ENCODE measurements around the gene SMG6.
A peak's percentile ranks its signal among the peaks of the same experiment; 100 is the strongest.
"Not testable (repeated sequence)": the region's sequence is repeated elsewhere in the genome, so short reads cannot be mapped to it uniquely, and the experiment has no call there.

The SMG6 gene

GRCh38 chr17:2303204-2304188, at the start of gene SMG6, which contains the start of gene SRR:
TSS of gene SMG6 (minus strand) at chr17:2303785. CDS start at chr17:2303720, 65 bp downstream.
TSS of gene SRR (plus strand) at chr17:2303950. CDS start at chr17:2315561, 11,611 bp downstream.
- FAIRE-seq, result peak; percentile 67
- DNase-seq (ENCODE audit: extremely low spot score, insufficient read length, low read depth), result peak; percentile 98

DNA sequence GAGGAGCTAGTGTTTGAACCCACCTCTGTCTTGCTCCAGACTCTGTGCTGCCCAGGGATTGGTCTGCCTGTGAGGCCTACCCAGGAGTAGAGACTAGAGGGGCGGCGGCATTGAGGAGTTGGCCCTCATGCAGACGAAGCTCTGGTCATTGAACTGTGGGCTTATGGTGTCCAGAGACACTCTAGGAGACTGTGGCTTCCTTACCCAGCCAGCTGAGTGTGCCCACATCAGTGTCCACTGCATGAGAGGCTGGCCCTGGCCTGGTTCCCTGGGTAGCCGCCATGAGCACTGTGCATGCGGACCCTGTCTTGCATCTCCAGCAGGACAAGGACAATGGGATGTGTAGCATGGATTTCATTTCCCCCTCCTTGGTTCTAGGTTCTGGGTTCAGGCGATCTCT, 47.7 kb upstream of the SMG6 start:
- FAIRE-seq (no peak), DNase-seq (ENCODE audit: extremely low spot score, insufficient read length, low read depth) (no peak)

- DNase-seq (ENCODE audit: extremely low spot score, insufficient read length, low read depth) (no peak), FAIRE-seq (no peak)
Measured at GRCh38 chr17:2347805-2348685, 44.5 kb upstream of the SMG6 start.

DNA sequence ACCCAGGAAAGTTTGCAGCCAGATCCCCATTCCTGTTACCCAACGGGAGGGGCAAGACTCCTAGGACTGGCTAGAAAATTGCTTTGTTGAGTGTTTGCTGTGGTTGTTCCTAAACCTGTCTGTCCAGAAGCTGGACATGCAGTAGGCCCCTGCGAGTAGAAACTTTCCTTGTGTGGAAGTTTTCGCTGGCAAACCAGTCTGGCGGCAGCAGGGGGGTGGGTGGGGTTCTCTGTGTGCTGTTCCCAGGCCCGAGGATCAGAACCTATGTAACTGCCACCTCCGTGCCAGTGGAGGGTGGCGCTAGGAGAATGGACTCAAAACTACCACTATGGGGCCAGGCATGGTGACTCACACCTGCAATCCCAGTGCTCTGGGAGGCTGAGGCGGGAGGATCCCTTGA, 42.9 kb upstream of the SMG6 start:
- FAIRE-seq (no peak), DNase-seq (ENCODE audit: extremely low spot score, insufficient read length, low read depth) (no peak)

- DNase-seq (ENCODE audit: extremely low spot score, insufficient read length, low read depth), result no peak
- FAIRE-seq, result no peak
Measured at GRCh38 chr17:2344528-2344927, 40.9 kb upstream of the SMG6 start.

- DNase-seq (ENCODE audit: extremely low spot score, insufficient read length, low read depth) (no peak), FAIRE-seq (no peak)
Measured at GRCh38 chr17:2343421-2343820, 39.8 kb upstream of the SMG6 start.

GRCh38 chr17:2338315-2338657, 34.7 kb upstream of the SMG6 start:
- DNase-seq (ENCODE audit: extremely low spot score, insufficient read length, low read depth) (no peak), FAIRE-seq (no peak)

GRCh38 chr17:2337544-2338314, 34.1 kb upstream of the SMG6 start:
- peak; percentile 36 for DNase-seq (ENCODE audit: extremely low spot score, insufficient read length, low read depth)
- FAIRE-seq, result peak; percentile 36

DNA sequence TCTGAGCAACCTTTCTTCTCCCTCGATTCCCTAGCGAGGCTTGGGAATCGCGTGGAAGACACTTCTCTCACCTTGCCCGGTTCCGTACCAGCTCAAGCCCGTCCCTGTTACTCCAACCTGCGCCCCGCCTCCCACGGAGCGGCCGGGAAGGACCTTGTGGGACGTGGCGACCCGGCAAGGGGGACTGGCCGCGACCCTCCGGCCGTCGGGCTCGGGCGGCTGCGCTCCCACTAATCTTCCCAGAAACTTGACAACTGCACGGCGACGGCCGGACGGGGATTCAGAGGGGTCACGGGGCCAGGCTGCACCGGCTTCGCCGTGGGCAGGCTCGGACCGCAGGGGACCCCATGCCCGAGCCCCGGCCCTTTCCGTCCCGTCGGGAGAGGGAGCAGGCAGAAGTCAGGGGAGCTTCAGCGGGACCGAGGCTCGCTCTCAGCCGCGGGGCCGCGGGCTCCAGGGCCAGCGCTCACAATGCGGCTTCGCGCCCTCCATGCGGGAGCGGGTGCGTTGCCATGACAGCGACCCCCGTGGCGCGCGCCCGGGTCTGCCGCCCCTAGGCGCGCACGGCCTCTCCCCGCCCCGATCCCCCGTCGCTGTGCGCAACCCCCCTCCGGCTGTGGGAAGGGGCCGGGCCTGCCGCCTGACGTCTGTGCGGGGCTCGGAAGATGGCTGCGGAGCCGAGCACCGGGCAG, 33.4 kb upstream of the SMG6 start, which contains the start of gene SGSM2:
Gene SGSM2, plus strand, starts transcription at position 650 of the 692 bp plus-strand sequence. CDS start 188 bp downstream, outside the sequence.
- peak; percentile 60 for DNase-seq (ENCODE audit: extremely low spot score, insufficient read length, low read depth)
- FAIRE-seq, result peak; percentile 9

DNA sequence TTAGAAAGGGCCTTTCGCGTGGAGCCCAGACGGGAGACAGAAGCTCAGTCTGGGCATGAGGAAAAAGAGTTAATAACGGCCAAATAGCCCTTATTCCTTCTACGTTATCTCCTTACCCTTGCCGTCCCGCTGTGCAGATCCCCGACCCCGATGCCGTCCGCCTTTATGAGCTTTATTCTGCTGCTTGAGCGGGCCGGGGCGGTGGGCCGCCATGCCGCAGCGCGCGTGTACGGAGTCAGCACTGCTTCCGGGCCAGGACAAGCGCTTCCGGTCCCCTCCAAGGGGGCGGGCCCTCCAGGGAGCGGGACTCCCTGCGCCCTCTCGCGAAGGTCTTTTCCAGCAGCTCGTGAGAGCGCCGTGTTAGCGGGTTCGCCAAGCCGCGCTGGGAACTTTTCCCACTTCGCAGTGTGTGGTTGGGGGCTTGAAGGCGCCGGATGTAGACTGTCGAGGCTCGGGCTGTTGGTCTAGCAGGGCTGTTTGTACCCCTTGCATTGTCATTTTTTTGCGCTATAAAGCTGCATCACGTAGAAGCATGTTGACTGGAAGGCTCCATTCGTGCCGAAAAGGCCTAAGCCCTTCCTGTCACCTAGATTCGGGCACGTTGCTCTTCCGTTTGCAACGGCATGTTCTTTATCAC, 32.7 kb upstream of the SMG6 start, which contains the start of gene TSR1:
Gene TSR1, minus strand, starts transcription at position 243 of the 637 bp plus-strand sequence. Its CDS starts 30 bp downstream, at position 213.
- FAIRE-seq (peak; percentile 95), DNase-seq (ENCODE audit: extremely low spot score, insufficient read length, low read depth) (peak; percentile 97)

GRCh38 chr17:2335726-2336214, 32.2 kb upstream of the SMG6 start:
- FAIRE-seq, result peak; percentile 9
- no peak for DNase-seq (ENCODE audit: extremely low spot score, insufficient read length, low read depth)

GRCh38 chr17:2331303-2331702, 27.7 kb upstream of the SMG6 start:
- FAIRE-seq (no peak), DNase-seq (ENCODE audit: extremely low spot score, insufficient read length, low read depth) (no peak)

GRCh38 chr17:2323629-2324314, 20.2 kb upstream of the SMG6 start:
- FAIRE-seq (no peak), DNase-seq (ENCODE audit: extremely low spot score, insufficient read length, low read depth) (no peak)

GRCh38 chr17:2321399-2321798, 17.8 kb upstream of the SMG6 start:
- DNase-seq (ENCODE audit: extremely low spot score, insufficient read length, low read depth) (no peak), FAIRE-seq (no peak)

- no peak for FAIRE-seq
- DNase-seq (ENCODE audit: extremely low spot score, insufficient read length, low read depth), result no peak
Measured at GRCh38 chr17:2319051-2319450, 15.5 kb upstream of the SMG6 start.

DNA sequence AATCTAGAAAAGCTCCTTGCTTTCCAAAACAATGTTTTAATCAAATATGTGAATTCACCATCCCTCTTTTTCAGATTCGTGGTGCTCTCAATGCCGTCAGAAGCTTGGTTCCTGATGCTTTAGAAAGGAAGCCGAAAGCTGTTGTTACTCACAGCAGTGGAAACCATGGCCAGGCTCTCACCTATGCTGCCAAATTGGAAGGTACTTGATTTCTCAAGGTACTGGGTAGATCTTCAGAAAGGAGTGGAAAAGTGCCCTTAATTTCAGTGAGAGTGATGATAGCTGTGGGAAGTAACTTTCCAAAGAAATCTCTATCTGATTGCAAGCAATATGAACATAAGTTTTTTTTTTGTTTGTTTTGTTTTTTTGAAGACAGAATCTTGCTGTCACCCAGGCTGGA, 14.2 kb upstream of the SMG6 start:
- FAIRE-seq, result no peak
- no peak for DNase-seq (ENCODE audit: extremely low spot score, insufficient read length, low read depth)

- FAIRE-seq; DNase-seq (ENCODE audit: extremely low spot score, insufficient read length, low read depth): not testable (repeated sequence)
Measured at GRCh38 chr17:2316916-2317205, 13.3 kb upstream of the SMG6 start.

DNA sequence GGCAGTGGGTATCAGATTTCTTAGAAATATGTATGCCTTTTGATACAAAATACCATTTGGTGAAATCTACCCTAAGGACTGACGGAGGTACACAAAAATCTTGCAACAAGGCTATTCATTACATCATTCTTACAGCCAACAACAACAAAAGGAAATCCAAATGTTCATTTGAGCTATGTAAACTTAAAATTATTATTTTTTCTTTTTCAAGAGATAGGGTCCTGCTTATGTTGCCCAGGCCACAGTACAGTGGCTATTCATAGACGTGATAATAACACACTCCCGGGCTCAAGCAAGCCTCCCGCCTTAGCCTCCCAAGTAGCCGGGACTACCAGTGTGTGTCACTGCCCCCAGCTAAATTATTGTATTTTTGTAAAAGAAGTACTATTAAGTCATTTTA, 9.2 kb upstream of the SMG6 start:
- no peak for FAIRE-seq

More for the DNA sequence above, 9.2 kb upstream of the SMG6 start:
- DNase-seq (ENCODE audit: extremely low spot score, insufficient read length, low read depth), result no peak

Measured in GM18507 (cell line).